IMR-90 (cell line): ENCODE measurements around the gene SRPK2.

ENCODE experiments used
- POLR2A ChIP-seq: IDR thresholded peaks from 2 replicates; pipeline ENCODE4 v1.6.1; 2012; ENCODE audit warnings: mild to moderate bottlenecking, low read depth, low read length
- SMC3 ChIP-seq: fragments of 150-350 bp; IDR thresholded peaks from 2 replicates; pipeline ENCODE4 v1.6.1; 2016; ENCODE audit warnings: low read depth, mild to moderate bottlenecking, antibody characterized with exemption, low read length, moderate library complexity
- TF ChIP-seq, protein P1 (sequence below): conservative IDR thresholded peaks from 2 replicates; pipeline ENCODE4 v1.5.1; 2012; ENCODE audit warnings: mild to moderate bottlenecking, low read depth, low read length, improper control_type of control experiment

DNA sequence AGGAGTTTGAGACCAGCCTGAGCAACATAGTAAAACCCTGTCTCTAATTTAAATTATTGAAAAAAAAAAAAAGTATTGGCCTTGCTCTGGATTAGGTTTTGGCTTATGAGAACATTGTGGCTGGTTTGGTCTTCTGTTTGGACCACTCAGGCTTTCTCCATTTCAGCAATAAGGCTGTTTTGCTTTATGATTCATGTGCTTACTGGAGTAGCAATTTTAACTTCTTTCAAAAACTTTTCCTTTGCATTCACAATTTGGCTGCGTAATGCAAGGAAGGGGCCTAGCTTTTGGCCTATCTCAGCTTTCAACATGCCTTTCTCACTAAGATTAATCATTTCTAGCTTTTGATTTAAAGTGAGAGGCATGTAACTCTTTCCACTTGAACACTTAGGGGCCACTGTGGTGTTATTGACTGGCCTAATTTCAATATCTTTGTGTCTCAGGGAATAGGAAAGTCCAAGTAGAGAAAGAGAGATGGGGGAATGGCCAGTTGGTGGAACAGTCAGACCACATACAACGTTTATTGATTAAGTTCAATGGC lies 38.0 kb upstream of the SRPK2 start:
- TF ChIP-seq, protein P1, sequence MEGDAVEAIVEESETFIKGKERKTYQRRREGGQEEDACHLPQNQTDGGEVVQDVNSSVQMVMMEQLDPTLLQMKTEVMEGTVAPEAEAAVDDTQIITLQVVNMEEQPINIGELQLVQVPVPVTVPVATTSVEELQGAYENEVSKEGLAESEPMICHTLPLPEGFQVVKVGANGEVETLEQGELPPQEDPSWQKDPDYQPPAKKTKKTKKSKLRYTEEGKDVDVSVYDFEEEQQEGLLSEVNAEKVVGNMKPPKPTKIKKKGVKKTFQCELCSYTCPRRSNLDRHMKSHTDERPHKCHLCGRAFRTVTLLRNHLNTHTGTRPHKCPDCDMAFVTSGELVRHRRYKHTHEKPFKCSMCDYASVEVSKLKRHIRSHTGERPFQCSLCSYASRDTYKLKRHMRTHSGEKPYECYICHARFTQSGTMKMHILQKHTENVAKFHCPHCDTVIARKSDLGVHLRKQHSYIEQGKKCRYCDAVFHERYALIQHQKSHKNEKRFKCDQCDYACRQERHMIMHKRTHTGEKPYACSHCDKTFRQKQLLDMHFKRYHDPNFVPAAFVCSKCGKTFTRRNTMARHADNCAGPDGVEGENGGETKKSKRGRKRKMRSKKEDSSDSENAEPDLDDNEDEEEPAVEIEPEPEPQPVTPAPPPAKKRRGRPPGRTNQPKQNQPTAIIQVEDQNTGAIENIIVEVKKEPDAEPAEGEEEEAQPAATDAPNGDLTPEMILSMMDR = no peak
- TF ChIP-seq SMC3 (no peak), POLR2A (no peak)
